Right atrium auricular region (tissue), 2 donors: Measurements from ENCODE around the gene DGCR6. TPM values are rescaled to one million over a fixed set of nuclear protein-coding genes. Genes with fewer than 3 reads are reported as not detected.
"Not testable (repeated sequence)": the region's sequence is repeated elsewhere in the genome, so short reads cannot be mapped to it uniquely, and the experiment has no call there.

Source experiments
- DNase-seq: peaks from one replicate; pipeline ENCODE4 v3.0.0-alpha.2; 2019; ENCODE audit warnings: low spot score
- H3K27ac ChIP-seq, 2 donors: fragments of 200-600 bp; sonication (generic); 1 replicate in 1 of 2; 2 replicates in 1 of 2; pipeline ENCODE4 v1.5.1; 2016 to 2019
- H3K27me3 ChIP-seq, 2 donors: fragments of 200-600 bp; sonication (generic); one replicate each; pipeline versions ENCODE4 v1.5.1 to v1.6.0; 2017 to 2019
- H3K36me3 ChIP-seq: fragments of 200-600 bp; sonication (generic); one replicate; pipeline ENCODE4 v1.5.1; 2016
- H3K4me1 ChIP-seq, 2 donors: fragments of 200-600 bp; sonication (generic); one replicate each; pipeline versions ENCODE4 v1.5.1 to v1.6.0; 2017 to 2019
- H3K4me3 ChIP-seq, 2 donors: fragments of 200-600 bp; sonication (generic); 1 replicate in 1 of 2; 2 replicates in 1 of 2; pipeline ENCODE4 v1.5.1; 2017 to 2019; ENCODE audit warnings: mild to moderate bottlenecking in 1 of 2, moderate library complexity in 1 of 2
- H3K9me3 ChIP-seq, 2 donors: fragments of 200-600 bp; sonication (generic); one replicate each; pipeline ENCODE4 v1.5.1; 2019
- total RNA-seq, 2 donors: library from RNA; depleted of rRNA; stranded (reverse); fragments of >200 nt; gene quantifications; one replicate each; pipeline ENCODE4 v1.1.0, GENCODE V29; 2016
- TF ChIP-seq, protein P1 (sequence below), 2 donors: fragments of 200-600 bp; sonication (generic); IDR thresholded peaks; one replicate each; pipeline ENCODE4 v1.5.1; 2019; ENCODE audit warnings: antibody characterized with exemption in 2 of 2

Gene DGCR6
- total RNA-seq, 2 donors from 2014 or later: 2.9 to 17.5 TPM

GRCh38 chr22:18927020-18927419 lies 20.9 kb downstream of the DGCR6 start:
- no peaks in the 10 kb centered on the region for H3K9me3 ChIP-seq
- DNase-seq: no peak
- H3K4me3 ChIP-seq: no peak overlapping the region
- H3K4me1 ChIP-seq: no peaks in the 10 kb centered on the region
- no peak overlapping the region for H3K27ac ChIP-seq
- TF ChIP-seq, protein P1, sequence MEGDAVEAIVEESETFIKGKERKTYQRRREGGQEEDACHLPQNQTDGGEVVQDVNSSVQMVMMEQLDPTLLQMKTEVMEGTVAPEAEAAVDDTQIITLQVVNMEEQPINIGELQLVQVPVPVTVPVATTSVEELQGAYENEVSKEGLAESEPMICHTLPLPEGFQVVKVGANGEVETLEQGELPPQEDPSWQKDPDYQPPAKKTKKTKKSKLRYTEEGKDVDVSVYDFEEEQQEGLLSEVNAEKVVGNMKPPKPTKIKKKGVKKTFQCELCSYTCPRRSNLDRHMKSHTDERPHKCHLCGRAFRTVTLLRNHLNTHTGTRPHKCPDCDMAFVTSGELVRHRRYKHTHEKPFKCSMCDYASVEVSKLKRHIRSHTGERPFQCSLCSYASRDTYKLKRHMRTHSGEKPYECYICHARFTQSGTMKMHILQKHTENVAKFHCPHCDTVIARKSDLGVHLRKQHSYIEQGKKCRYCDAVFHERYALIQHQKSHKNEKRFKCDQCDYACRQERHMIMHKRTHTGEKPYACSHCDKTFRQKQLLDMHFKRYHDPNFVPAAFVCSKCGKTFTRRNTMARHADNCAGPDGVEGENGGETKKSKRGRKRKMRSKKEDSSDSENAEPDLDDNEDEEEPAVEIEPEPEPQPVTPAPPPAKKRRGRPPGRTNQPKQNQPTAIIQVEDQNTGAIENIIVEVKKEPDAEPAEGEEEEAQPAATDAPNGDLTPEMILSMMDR (IDR thresholded peaks at IDR 0.05): no peak
- H3K27me3 ChIP-seq: no peaks in the 10 kb centered on the region
- no peaks in the 10 kb centered on the region for H3K36me3 ChIP-seq

DNA sequence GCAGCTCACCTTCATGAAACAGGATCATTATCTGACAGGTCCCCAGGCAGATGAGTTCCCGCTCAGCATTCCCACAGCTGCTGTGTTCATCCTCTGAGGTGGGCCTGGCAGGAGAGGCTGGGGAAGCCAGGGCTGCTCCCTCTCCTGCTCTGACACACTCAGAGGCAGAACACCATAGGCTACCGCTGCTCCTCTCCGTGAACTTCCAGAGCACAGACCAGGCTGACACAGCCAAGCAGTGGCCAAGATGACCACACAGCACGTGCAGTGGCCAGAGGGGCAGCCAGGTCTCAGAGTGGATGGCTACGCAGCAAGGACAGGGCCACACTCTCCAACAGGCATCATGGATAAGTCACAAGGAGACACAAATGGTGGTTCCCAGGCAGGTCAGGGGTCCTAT lies 21.5 kb downstream of the DGCR6 start:
- H3K4me3 ChIP-seq: no peak overlapping the region
- no peaks in the 10 kb centered on the region for H3K4me1 ChIP-seq
- no peaks in the 10 kb centered on the region for H3K36me3 ChIP-seq
- TF ChIP-seq, protein P1 (IDR thresholded peaks at IDR 0.05): no peak
- H3K27me3 ChIP-seq: no peaks in the 10 kb centered on the region
- no peaks in the 10 kb centered on the region for H3K9me3 ChIP-seq
- no peak for DNase-seq
- H3K27ac ChIP-seq: no peak overlapping the region

DNA sequence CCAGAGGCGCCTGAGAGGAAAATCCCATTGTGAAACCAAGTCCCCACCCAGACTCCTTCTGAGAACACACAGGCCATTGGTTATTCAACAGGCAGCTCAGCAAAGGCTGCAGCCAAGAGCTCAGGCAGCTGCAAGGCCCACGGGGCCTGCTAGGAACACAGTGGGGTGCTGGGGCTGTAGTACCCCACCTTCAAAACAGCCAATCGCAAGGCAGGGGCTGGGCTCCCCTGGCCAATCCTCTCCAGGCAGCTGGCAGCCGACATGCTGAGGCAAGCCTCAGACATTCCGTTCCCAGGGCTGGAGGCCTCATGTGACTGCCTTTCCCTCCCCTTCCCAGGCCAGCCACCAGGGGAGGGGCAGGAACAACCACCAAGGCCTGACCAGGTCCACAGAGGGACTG lies 23.3 kb downstream of the DGCR6 start:
- no peaks in the 10 kb centered on the region for H3K4me1 ChIP-seq
- TF ChIP-seq, protein P1 (IDR thresholded peaks at IDR 0.05): no peak
- no peak overlapping the region for H3K27ac ChIP-seq
- DNase-seq: peak; percentile 63
- H3K36me3 ChIP-seq: no peaks in the 10 kb centered on the region
- H3K9me3 ChIP-seq: no peaks in the 10 kb centered on the region
- no peaks in the 10 kb centered on the region for H3K27me3 ChIP-seq
- H3K4me3 ChIP-seq: no peak overlapping the region

DNA sequence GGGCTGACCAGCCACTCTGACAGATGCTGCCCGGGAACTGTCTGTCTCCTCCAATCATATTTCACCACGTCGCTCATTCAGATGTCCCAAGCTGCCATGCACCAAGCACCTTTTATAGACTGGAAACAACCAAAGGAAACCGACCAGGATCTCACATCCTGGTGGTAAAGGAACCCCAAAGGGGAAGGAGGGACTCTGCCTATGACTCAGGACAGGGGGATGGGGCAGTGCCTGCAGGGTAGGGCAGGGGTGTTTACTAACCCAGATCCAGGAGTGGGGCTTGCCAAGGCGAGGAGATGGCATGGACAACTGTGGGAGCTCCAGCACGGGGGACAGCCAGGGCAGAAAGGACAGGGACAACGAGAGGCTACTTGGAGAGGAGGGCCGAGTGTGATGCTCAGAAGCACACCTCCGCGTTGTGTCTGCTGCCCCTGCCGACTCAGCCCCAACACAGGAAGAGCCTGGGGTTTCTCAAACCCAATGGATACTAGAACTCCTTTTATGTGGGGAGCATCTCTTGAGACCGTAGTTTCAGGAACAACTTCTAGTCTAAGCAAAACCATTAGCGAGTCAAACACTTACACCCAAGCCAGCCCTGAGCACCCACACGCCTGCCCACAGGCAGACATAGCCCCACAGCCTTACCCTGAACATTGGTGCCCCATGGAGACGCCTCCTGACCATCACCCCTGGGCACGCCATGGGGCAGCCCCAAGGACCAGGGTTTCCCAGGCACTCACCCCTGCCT lies 26.0 kb downstream of the DGCR6 start:
- no peaks in the 10 kb centered on the region for H3K9me3 ChIP-seq
- no peaks in the 10 kb centered on the region for H3K4me1 ChIP-seq
- H3K4me3 ChIP-seq: no peak overlapping the region
- no peaks in the 10 kb centered on the region for H3K27me3 ChIP-seq
- no peaks in the 10 kb centered on the region for H3K36me3 ChIP-seq
- H3K27ac ChIP-seq: no peak overlapping the region
- TF ChIP-seq, protein P1 (IDR thresholded peaks at IDR 0.05): no peak
- no peak for DNase-seq

- H3K27me3 ChIP-seq: no peaks in the 10 kb centered on the region
- H3K4me3 ChIP-seq: no peak overlapping the region
- no peak for DNase-seq
- no peaks in the 10 kb centered on the region for H3K36me3 ChIP-seq
- H3K9me3 ChIP-seq: no peaks in the 10 kb centered on the region
- TF ChIP-seq, protein P1 (IDR thresholded peaks at IDR 0.05): no peak
- no peaks in the 10 kb centered on the region for H3K4me1 ChIP-seq
- no peak overlapping the region for H3K27ac ChIP-seq
Measured at GRCh38 chr22:18933914-18934313, 27.8 kb downstream of the DGCR6 start.

DNA sequence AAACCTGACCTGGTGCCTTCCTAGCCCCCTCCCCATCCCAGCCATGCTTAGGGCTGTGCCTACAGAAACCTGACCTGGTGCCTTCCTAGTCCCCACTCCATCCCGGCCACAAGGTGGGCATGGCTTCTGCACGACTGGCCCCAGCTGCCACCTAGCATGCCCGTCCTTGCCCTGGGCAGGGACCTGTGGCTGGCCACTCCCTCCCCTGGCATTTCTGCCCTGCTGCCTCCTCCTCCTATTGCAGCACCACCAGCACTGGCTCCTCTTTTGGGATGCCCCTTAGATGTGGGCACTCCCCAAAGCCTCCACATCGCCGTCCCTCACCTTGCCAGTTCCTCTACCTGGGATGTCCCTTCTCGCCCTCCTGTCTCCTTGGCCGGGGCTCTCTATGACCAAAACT lies 28.6 kb downstream of the DGCR6 start:
- H3K36me3 ChIP-seq, H3K9me3 ChIP-seq, H3K4me1 ChIP-seq, H3K27ac ChIP-seq, H3K27me3 ChIP-seq, H3K4me3 ChIP-seq, DNase-seq: not testable (repeated sequence)
